ENCODE data around the gene CBFA2T2.

The CBFA2T2 gene

DNA sequence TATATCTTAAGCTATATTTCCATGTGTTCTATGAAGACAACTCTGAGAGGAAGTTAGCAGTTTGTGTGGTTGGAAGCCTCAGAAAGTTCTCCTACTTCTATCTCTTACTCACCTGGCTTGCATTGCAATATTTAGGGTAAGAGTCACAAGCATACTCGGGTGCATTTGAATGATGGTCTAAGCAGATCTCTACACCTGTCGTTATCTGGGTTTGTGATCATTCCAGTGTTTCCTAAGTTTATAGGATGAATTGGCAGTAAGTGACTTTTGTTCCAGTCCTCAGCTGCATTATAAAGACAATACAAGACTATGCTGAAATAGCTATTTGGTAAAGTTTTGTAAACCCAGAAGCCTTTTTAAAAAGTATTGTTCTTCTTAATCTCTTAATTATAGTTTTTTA is 36.9 kb downstream of the CBFA2T2 start:
- Histone ChIP-seq H3F3A (ENCODE audit: low read depth) (no peaks in the 10 kb centered on the region), H3K4me1 (ENCODE audit: insufficient read depth, low read length, poor library complexity, severe bottlenecking) (peaks cover 3% of the 10 kb centered on the region), H3K36me3 (ENCODE audit: insufficient read depth, low read length) (no peaks in the 10 kb centered on the region; the same call in 1 of the 2 replicates), H3K4me2 (ENCODE audit: low read depth, low read length, poor library complexity, severe bottlenecking) (no peak overlapping the region), H3K9me3 (ENCODE audit: insufficient read depth, low read depth, low read length) (no peaks in the 10 kb centered on the region), H2AFZ (ENCODE audit: low read length) (no peak overlapping the region), H3K4me3 (ENCODE audit: low read length, poor library complexity, severe bottlenecking) (no peak overlapping the region), H4K20me1 (ENCODE audit: insufficient read depth, low read length, poor library complexity, severe bottlenecking) (no peaks in the 10 kb centered on the region), H3K79me2 (ENCODE audit: insufficient read depth, low read length) (peaks cover 15% of the 10 kb centered on the region; the same call in 1 of the 2 replicates), H3K9ac (ENCODE audit: low read depth, low read length, poor library complexity, severe bottlenecking) (no peak overlapping the region), H3K27me3 (ENCODE audit: insufficient read depth, low read length, poor library complexity, severe bottlenecking) (no peaks in the 10 kb centered on the region), H3K9me2 (replicated peaks; ENCODE audit: low read depth, low read length) (no peaks in the 10 kb centered on the region)
- no peak for TF ChIP-seq EZH2phosphoT487 (IDR thresholded peaks at IDR 0.05; ENCODE audit: borderline replicate concordance)
- TF ChIP-seq CTCF (conservative IDR thresholded peaks at IDR 0.05; ENCODE audit: low read length) = no peak

DNA sequence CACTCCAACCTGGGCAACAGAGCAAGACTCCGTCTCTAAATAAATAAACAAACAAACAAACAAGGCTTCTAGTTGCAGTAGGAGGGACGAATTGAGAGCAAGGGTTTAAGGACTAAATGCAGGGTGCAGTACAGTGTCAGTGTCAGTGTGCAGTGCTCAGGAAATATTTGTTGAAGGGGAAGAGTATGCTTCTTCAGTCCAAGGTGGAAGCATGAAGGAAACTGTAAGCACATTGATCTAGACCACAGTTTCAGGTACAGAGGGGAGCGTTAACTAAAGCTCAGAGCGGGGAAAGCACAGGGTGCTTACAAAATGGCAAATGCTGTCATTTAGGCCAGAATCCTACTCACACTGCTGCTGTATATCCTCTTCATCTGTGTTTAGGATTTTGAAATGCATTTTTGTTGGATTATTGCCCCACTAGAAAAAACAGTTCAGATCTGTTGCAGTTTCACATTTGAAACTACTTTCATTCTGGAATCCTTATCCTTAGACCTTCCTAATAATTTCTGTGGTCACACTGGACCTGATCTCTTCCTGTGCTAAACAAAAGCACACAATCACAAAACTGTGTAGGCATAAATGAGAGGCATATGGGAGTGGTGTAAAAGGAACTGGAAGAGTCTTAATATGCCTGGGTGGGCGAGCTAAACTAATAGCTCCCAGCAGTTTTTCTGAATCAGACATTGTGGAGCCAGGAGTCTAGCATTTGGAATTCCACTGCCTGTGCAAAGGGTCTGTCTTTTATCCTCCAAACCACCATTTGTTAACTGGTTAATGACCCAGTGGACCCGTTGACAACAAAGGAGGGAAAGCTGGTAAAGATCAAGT is 41.4 kb downstream of the CBFA2T2 start:
- no peak overlapping the region for H3K4me2 ChIP-seq (ENCODE audit: low read depth, low read length, poor library complexity, severe bottlenecking)
- H3K27me3 ChIP-seq (ENCODE audit: insufficient read depth, low read length, poor library complexity, severe bottlenecking) = no peaks in the 10 kb centered on the region
- no peaks in the 10 kb centered on the region for H3F3A ChIP-seq (ENCODE audit: low read depth)
- no peaks in the 10 kb centered on the region for H3K9me2 ChIP-seq (replicated peaks; ENCODE audit: low read depth, low read length)
- no peaks in the 10 kb centered on the region; the same call in 1 of the 2 replicates for H3K36me3 ChIP-seq (ENCODE audit: insufficient read depth, low read length)
- no peak overlapping the region for H3K4me3 ChIP-seq (ENCODE audit: low read length, poor library complexity, severe bottlenecking)
- no peak overlapping the region for H3K9ac ChIP-seq (ENCODE audit: low read depth, low read length, poor library complexity, severe bottlenecking)
- TF ChIP-seq CTCF (conservative IDR thresholded peaks at IDR 0.05; ENCODE audit: low read length) (no peak), EZH2phosphoT487 (IDR thresholded peaks at IDR 0.05; ENCODE audit: borderline replicate concordance) (no peak)
- H4K20me1 ChIP-seq (ENCODE audit: insufficient read depth, low read length, poor library complexity, severe bottlenecking) = no peaks in the 10 kb centered on the region
- peaks cover 18% of the 10 kb centered on the region; the same call in 1 of the 2 replicates for H3K79me2 ChIP-seq (ENCODE audit: insufficient read depth, low read length)
- H2AFZ ChIP-seq (ENCODE audit: low read length) = no peak overlapping the region
- peaks cover 3% of the 10 kb centered on the region for H3K4me1 ChIP-seq (ENCODE audit: insufficient read depth, low read length, poor library complexity, severe bottlenecking)
- H3K9me3 ChIP-seq (ENCODE audit: insufficient read depth, low read depth, low read length) = no peaks in the 10 kb centered on the region

- no peaks in the 10 kb centered on the region; the same call in 1 of the 2 replicates for H3K36me3 ChIP-seq (ENCODE audit: insufficient read depth, low read length)
- no peak overlapping the region for H2AFZ ChIP-seq (ENCODE audit: low read length)
- H3K9me3 ChIP-seq (ENCODE audit: insufficient read depth, low read depth, low read length) = no peaks in the 10 kb centered on the region
- H3K27me3 ChIP-seq (ENCODE audit: insufficient read depth, low read length, poor library complexity, severe bottlenecking) = no peaks in the 10 kb centered on the region
- no peaks in the 10 kb centered on the region for H4K20me1 ChIP-seq (ENCODE audit: insufficient read depth, low read length, poor library complexity, severe bottlenecking)
- TF ChIP-seq CTCF (conservative IDR thresholded peaks at IDR 0.05; ENCODE audit: low read length) (no peak), EZH2phosphoT487 (IDR thresholded peaks at IDR 0.05; ENCODE audit: borderline replicate concordance) (no peak)
- H3F3A ChIP-seq (ENCODE audit: low read depth) = no peaks in the 10 kb centered on the region
- H3K9me2 ChIP-seq (replicated peaks; ENCODE audit: low read depth, low read length) = no peaks in the 10 kb centered on the region
- H3K79me2 ChIP-seq (ENCODE audit: insufficient read depth, low read length) = peaks cover 18% of the 10 kb centered on the region; the same call in 1 of the 2 replicates
- H3K4me1 ChIP-seq (ENCODE audit: insufficient read depth, low read length, poor library complexity, severe bottlenecking) = peaks cover under 1% of the 10 kb centered on the region
- H3K4me2 ChIP-seq (ENCODE audit: low read depth, low read length, poor library complexity, severe bottlenecking) = no peak overlapping the region
- H3K4me3 ChIP-seq (ENCODE audit: low read length, poor library complexity, severe bottlenecking) = no peak overlapping the region
- no peak overlapping the region for H3K9ac ChIP-seq (ENCODE audit: low read depth, low read length, poor library complexity, severe bottlenecking)
These were observed 42.0 kb downstream of the CBFA2T2 start for GRCh38 chr20:33531885-33532284.

Measured in Loucy (cell line).